DMS 273 (cell line): ENCODE measurements around the gene UBE3D.
"Not testable (repeated sequence)": the region's sequence is repeated elsewhere in the genome, so short reads cannot be mapped to it uniquely, and the experiment has no call there.

ENCODE experiments used
- DNase-seq: peaks from one replicate; lab custom pipeline; 2025; ENCODE audit not compliant: unreplicated experiment; lab: John Stamatoyannopoulos, UW

Gene UBE3D

GRCh38 chr6:82980086-82980485 lies 85.6 kb downstream of the UBE3D start:
- DNase-seq: peak; percentile 34

DNA sequence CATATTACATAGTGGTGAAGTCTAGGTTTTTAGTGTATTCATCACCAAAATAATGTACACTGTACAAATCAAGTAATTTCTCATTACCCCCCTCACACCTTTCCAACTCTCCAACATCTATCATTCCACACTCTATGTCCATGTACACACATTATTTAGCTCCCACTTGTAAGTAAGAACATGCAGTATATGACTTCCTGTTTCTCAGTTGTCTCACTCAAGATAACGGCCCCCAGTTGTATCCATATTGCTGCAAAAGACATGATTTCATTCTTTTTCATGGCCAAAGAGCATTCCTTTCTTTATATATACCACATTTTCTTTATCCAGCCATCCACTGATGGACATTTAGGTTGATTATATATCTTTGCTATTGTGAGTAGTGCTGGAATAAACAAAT lies 86.0 kb downstream of the UBE3D start:
- DNase-seq: no peak

DNA sequence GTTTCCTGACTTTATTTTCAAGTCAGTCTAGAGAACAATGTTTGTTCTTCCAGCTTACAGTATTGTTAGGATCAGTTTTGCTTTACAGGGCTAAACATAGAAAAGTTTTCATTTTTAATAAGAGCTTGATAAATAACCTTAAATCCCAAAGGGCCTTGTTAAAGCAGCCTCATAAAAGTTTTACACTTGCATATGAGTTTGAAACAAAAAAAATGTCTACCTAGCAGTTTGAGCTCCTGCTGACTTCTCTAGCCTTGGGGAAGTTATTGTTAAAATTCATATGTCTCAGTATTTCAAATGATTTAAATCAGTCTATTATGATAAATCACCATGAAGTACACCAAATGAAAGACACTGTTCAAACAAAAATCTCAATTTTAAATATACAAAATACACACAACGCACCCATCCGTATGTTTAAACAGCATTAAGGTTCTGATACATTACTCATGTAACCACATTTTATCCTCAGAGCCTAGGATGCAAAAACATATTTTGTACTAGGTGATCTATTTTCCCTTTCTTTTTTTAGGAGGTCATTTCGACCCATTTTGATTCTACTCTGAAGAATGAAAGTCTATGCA lies 87.2 kb downstream of the UBE3D start:
- DNase-seq: no peak

GRCh38 chr6:82976179-82976578 lies 89.5 kb downstream of the UBE3D start:
- peak; percentile 60 for DNase-seq

- DNase-seq: no peak
These were observed 93.7 kb downstream of the UBE3D start for GRCh38 chr6:82971877-82972460.

GRCh38 chr6:82970839-82971238 lies 94.8 kb downstream of the UBE3D start:
- no peak for DNase-seq

DNA sequence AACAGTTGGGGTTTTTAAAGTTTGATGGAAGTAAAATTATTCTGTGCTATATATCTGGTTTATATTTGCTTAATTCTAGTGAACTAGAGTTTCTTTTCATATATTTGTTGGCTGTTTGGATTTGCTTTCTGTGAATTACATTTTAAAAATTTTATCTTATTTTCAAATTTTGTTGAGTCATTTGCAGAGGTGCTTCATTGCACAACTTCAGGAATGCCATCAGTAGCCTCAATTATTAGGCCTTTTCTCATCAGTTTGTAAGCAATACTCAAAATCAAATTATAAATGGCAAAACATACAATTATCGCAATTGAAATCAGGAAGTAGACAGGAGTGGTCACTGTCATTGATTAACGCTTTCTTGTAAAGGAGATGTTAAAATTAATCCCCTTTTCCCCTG lies 96.9 kb downstream of the UBE3D start:
- no peak for DNase-seq

GRCh38 chr6:82963191-82963925 lies 102.3 kb downstream of the UBE3D start:
- no peak for DNase-seq

DNA sequence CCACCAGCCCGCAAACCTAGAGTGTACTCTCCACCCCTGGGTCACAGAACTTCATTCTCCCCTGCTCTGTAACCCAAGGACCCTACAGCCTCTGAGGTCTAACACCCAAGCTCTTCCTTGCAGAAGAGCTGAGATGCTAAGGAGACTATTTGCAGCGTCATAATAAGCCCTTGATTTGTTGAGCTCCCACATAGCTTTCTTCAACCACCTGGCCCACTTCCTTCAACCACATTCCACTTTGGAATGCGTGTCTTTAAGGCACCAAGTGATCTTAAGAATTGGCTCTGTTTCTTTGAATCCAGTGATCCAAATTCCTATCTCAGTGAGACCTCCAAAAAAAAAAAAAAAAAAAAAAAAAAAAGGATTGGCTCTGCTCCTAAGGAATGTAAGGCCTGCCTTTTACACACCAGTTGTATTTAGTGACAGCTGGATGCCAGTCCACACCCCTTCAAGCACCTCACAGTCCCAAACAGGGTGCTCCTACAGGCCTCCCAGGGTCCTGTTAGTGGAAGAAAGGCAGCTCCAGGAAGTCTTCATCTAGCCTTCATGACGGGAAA lies 106.2 kb downstream of the UBE3D start:
- no peak for DNase-seq

GRCh38 chr6:82958551-82958950 lies 107.1 kb downstream of the UBE3D start:
- DNase-seq: no peak

DNA sequence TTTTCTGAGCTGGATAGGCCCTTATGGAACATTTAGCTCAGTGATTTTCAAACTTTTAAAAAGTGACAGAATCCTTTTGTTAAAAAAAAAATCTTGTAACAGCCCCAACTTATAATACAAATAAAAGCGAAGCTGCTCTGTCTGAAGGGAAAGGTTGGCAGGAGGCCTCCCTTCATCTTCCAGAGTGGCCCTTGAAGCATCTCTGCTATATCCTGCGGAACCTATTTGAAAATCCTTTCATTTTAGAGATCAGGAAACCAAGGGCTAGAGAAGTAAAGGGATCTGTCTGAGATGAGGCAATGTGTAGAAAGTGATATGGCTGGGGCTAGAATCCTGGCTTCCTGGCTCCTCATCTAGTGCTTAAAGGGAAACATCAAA lies 107.8 kb downstream of the UBE3D start:
- DNase-seq: no peak

- no peak for DNase-seq
These were observed 108.3 kb downstream of the UBE3D start for GRCh38 chr6:82957171-82957867.

DNA sequence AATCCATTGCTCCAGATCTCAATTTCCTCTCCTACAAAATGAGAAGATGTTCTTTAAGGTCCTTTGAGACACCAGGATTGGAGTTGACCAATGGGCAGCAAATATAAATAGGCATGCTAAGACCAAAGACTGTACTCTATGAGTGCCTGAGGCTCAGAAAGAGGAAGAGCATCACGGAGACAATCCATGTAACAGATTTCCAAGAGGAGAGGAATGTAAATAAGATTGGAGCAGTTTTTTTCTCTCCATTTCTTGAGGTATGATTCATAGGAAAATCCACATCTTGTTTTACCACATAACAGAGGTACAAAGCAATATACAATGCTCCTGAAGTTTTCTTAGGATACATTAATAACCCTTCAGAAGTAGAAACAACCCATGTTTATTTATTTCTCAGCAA lies 109.8 kb downstream of the UBE3D start:
- no peak for DNase-seq

DNA sequence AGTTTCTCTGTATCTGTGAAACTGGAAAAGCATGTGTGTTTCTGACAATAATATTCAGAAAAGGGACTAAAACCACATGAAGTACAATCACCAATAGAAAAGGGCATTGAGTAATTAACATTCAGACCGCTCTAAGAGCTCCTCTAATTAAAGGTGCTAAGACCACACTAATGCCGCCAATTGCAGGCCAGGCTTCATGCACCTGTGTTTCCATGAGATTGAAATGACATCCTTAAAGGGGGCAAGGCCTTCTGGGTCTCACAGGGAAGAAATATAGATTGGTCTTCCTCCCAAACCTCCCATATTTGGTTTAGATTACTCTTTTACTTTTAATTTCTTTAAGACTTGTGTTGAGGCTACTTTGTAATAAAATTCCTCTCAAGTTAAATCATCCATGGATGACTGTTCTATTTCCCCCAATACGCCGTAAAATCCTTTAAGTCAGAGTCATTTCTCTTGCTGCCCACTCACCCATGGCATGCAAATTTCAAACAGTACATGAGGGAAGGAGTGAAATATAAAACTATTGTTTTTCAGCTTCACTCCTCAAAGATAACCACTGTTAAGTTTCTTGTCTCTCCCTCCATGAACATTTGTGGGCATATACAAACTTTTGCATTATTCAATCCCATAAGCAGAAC lies 110.6 kb downstream of the UBE3D start:
- no peak for DNase-seq

GRCh38 chr6:82954356-82954755 lies 111.3 kb downstream of the UBE3D start:
- no peak for DNase-seq

GRCh38 chr6:82953871-82954270 lies 111.8 kb downstream of the UBE3D start:
- DNase-seq: no peak

GRCh38 chr6:82951935-82952334 lies 113.7 kb downstream of the UBE3D start:
- DNase-seq: no peak

- no peak for DNase-seq
These were observed 114.3 kb downstream of the UBE3D start for GRCh38 chr6:82951389-82951788.

GRCh38 chr6:82930915-82931314 lies 134.7 kb downstream of the UBE3D start:
- not testable (repeated sequence) for DNase-seq

- DNase-seq: no peak
These were observed 140.7 kb downstream of the UBE3D start for GRCh38 chr6:82924799-82925535.

- DNase-seq: no peak
These were observed 144.4 kb downstream of the UBE3D start for GRCh38 chr6:82921258-82921657.
